Pancreas (tissue), 10 donors: ENCODE data around the gene RERE. TPM values are rescaled to one million over a fixed set of nuclear protein-coding genes. Genes with fewer than 3 reads are reported as not detected.

Experiments used
- ATAC-seq, 4 donors: fragments of 200-7000 bp; cut with Tn5 transposase; one replicate each; pipeline versions ENCODE4 v1.8.0 to v1.9.1; 2020; ENCODE audit warnings: mild to moderate bottlenecking in 4 of 4, moderate library complexity in 4 of 4
- DNase-seq, 6 donors: peaks; one replicate each; pipeline ENCODE4 v3.0.0-alpha.2; 2020
- FAIRE-seq: peaks from 2 replicates; lab custom pipeline; 2012; peaks lifted over from hg19 to GRCh38; lab: Jason Lieb, UNC
- H3K27ac ChIP-seq, 4 donors: fragments of 200-600 bp; sonication (generic); 1 replicate in 3 of 4; 2 replicates in 1 of 4; pipeline versions ENCODE4 v1.5.0 to v1.8.0; 2020
- H3K27me3 ChIP-seq, 4 donors: fragments of 200-600 bp; one replicate each; pipeline ENCODE4 v1.8.0; 2021
- H3K36me3 ChIP-seq, 3 donors: fragments of 200-600 bp; sonication (generic) in 1 of 3; one replicate each; pipeline versions ENCODE4 v1.5.0 to v1.8.0; 2020 to 2021
- H3K4me1 ChIP-seq, 3 donors: fragments of 200-600 bp; one replicate each; pipeline ENCODE4 v1.8.0; 2021
- H3K4me3 ChIP-seq, 4 donors: fragments of 200-600 bp; sonication (generic) in 2 of 4; one replicate each; pipeline versions ENCODE4 v1.5.0 to v1.8.0; 2020 to 2021
- H3K9me3 ChIP-seq, 4 donors: fragments of 200-600 bp; one replicate each; pipeline ENCODE4 v1.8.0; 2021
- WGBS, 2 donors: extraction: QIAGEN DNeasy Blood & Tissue Kit; methylation state at CpG; one replicate each; pipeline ENCODE4 v1.1.7; 2013; 5-methylcytosine and 5-hydroxymethylcytosine counted together
- intact Hi-C, 3 donors: fragments of 100-400 bp; cut with DNase I; formaldehyde crosslinking; loops; one replicate each; pipeline versions ENCODE4 v1.11.1 to v1.14.2; 2022
- polyA plus RNA-seq, 2 donors: library from polyadenylated mRNA; stranded (reverse); fragments of 200-250 nt; gene quantifications; one replicate each; pipeline ENCODE4 v1.2.3, GENCODE V29; 2013
- total RNA-seq, 6 donors: library from RNA; stranded (reverse); fragmentation: NEBNext Ultra II Directional in 4 of 6; extraction: Animal tissue kit (Norgen Biotek cat#: 25700) in 4 of 6; gene quantifications; one replicate each; pipeline versions ENCODE4 v1.2.1 to v1.2.4, GENCODE V29; 2021 to 2023
- TF ChIP-seq, protein P1 (sequence below), 4 donors: fragments of 200-600 bp; sonication (generic) in 3 of 4; IDR thresholded peaks; one replicate each; pipeline versions ENCODE4 v1.5.0 to v1.8.0; 2021; ENCODE audit warnings: antibody characterized with exemption in 4 of 4
- donor health status: healthy with polysubstance abuse.
- donor health status: DM: no; HTN: no; CAD: no; lungs with moderate emphysema.
- donor health status: DM: no; HTN: no; CAD: no.
- donor health status: control.
- donor health status: control.
- donor health status: Bipolar disorder and iron deficiency.
- donor health status: DM: yes; HTN: yes; CAD: no.
- donor health status: DM: no; HTN: no; CAD: no.
- donor health status: DM: no; HTN: no; CAD: no.
- donor health status: DM: yes; HTN: yes; CAD: no.

The RERE gene
- total and polyA plus RNA-seq, 8 donors = 27.0 to 76.7 (median 50.7) TPM

DNA sequence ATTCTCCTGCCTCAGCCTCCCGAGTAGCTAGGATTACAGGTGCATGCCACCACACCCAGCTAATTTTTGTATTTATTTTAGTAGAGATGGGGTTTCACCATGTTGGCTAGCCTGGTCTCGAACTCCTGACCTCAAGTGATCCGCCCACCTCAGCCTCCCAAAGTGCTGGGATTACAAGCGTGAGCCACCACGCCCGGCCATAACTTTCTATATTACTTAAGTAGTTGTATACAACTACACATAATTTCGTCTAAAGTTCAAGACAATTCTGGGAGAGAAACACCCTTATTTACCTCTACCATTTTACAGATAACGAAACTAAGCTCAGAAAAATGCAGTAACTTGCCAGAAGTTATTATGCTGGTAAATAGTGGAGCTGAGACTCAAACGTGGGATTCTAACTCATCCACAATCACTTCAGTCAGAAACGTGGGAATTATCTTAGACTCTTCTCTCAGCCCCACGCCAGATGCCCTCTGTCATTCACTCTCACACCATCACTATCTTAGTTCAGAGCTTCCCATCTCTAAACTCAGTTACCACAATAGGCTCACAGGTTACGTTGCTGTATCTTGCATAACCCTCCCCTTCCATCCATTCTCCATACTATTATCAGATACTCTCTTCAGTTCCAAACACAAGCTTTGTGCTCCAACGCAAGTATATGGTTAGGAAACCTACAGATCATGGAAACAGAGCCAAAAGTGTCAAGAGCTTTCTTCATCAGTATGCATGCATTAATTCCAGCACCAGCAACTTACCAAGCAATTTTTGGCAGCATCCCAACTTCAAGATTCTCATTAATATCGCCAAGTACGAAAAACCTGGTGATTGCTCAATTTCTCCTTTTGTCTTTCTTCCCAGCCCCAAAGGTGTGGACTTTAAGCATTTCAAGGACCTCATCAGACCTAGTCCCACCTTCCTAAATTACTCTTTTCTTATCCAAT is 69.3 kb downstream of the RERE start:
- intact Hi-C loops = no loop called here
- TF ChIP-seq, protein P1, sequence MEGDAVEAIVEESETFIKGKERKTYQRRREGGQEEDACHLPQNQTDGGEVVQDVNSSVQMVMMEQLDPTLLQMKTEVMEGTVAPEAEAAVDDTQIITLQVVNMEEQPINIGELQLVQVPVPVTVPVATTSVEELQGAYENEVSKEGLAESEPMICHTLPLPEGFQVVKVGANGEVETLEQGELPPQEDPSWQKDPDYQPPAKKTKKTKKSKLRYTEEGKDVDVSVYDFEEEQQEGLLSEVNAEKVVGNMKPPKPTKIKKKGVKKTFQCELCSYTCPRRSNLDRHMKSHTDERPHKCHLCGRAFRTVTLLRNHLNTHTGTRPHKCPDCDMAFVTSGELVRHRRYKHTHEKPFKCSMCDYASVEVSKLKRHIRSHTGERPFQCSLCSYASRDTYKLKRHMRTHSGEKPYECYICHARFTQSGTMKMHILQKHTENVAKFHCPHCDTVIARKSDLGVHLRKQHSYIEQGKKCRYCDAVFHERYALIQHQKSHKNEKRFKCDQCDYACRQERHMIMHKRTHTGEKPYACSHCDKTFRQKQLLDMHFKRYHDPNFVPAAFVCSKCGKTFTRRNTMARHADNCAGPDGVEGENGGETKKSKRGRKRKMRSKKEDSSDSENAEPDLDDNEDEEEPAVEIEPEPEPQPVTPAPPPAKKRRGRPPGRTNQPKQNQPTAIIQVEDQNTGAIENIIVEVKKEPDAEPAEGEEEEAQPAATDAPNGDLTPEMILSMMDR (IDR thresholded peaks at IDR 0.05) = no peak
- Histone ChIP-seq H3K4me1 (peaks cover 0 to 9% (median 3%) of the 10 kb centered on the region in 3 donors), H3K9me3 (no peaks in the 10 kb centered on the region), H3K27ac (no peak overlapping the region), H3K4me3 (no peak overlapping the region), H3K27me3 (no peaks in the 10 kb centered on the region), H3K36me3 (no peaks in the 10 kb centered on the region)
- 79 to 87% methylated on average over 15 of the region's 15 CpGs for WGBS, 2 donors
- FAIRE-seq (no peak), ATAC-seq (no peak), DNase-seq (no peak)

DNA sequence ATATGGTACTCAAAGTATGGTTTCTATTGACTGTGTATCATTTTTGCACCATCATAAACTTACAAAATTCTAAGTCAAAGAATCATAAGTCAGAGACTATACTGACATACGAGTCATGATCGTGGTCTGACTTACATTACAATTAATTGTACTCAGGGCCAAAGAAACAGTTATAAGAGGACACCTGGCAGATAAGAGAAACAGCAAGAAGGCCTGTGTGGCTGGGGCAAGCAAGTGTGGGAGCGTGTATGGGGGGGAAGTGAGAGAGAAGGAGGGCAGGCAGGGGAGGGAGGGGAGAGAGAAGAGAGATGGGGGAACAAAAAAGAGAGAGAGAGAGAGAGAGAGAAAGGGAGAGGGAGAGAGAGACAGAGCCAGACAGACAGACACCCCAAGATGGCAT is 70.9 kb downstream of the RERE start:
- no peak for DNase-seq
- Histone ChIP-seq H3K9me3 (no peaks in the 10 kb centered on the region), H3K36me3 (no peaks in the 10 kb centered on the region), H3K4me3 (no peak overlapping the region), H3K27ac (no peak overlapping the region), H3K4me1 (peaks cover 0 to 17% (median 8%) of the 10 kb centered on the region in 3 donors), H3K27me3 (no peaks in the 10 kb centered on the region)
- FAIRE-seq = no peak
- 79 to 87% methylated on average over 3 of the region's 3 CpGs for WGBS, 2 donors
- TF ChIP-seq, protein P1 (IDR thresholded peaks at IDR 0.05) = no peak
- intact Hi-C loops = no loop called here
- ATAC-seq = no peak

DNA sequence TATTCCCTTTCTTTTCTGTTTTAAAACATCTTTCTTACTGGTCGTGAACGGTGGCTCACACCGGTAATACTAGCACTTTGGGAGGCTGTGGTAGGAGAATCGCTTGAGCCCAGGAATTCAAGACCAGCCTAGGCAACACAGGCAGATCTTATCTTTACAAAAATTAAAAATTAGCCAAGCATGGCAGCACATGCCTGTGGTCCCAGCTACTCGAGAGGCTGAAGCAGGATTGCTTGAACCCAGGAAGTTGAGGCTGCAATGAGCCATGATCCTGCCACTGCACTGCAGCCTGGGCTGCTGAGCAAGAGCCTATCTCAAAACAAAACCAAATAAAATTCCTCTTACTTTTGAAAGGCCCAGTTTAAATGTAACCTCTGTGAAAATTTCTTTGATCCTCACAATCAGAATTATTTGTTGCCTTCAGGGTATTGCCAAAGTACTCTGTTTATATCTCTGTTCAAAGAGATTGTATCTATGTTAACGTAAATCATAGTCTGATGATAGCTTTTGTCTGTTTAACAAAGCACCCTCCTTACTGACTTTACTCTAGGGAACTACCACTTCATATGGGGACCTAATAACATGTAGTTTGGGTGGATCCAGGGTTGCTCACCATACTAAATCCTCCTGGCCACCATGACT is 71.6 kb downstream of the RERE start:
- TF ChIP-seq, protein P1 (IDR thresholded peaks at IDR 0.05) = no peak
- FAIRE-seq = no peak
- DNase-seq = no peak
- no peak overlapping the region for H3K4me3 ChIP-seq
- H3K27ac ChIP-seq = no peak overlapping the region
- no peaks in the 10 kb centered on the region for H3K36me3 ChIP-seq
- ATAC-seq = peak in 2 of 4 donors; percentile 40 to 45
- H3K9me3 ChIP-seq = no peaks in the 10 kb centered on the region
- no peaks in the 10 kb centered on the region for H3K27me3 ChIP-seq
- intact Hi-C loops = no loop called here
- WGBS, 2 donors = 53% methylated on average over 6 of the region's 6 CpGs
- peaks cover 0 to 17% (median 8%) of the 10 kb centered on the region in 3 donors for H3K4me1 ChIP-seq

DNA sequence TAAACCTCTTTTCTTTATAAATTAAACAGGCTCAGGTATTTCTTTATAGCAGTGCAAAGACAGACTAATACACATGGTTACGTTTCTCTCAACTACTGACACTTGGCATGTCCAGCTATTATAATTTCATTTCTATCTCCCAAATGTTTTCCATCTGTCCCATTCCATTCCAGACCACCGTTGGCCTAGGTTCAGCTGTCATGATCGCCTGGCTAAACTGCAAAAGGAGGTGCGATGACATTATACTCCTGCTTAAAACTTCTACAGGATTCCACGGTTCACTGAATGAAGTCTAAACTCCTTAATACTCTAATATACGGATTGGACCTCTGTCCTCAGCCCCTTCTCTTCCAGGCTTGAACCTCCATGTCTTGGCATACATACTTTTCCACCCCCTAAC is 72.1 kb downstream of the RERE start:
- ATAC-seq (no peak), DNase-seq (no peak), FAIRE-seq (no peak)
- Histone ChIP-seq H3K36me3 (no peaks in the 10 kb centered on the region), H3K27me3 (no peaks in the 10 kb centered on the region), H3K4me1 (peaks cover 0 to 17% (median 8%) of the 10 kb centered on the region in 3 donors), H3K4me3 (no peak overlapping the region), H3K9me3 (no peaks in the 10 kb centered on the region), H3K27ac (no peak overlapping the region)
- intact Hi-C loops = no loop called here
- TF ChIP-seq, protein P1 (IDR thresholded peaks at IDR 0.05) = no peak
- 96 to 97% methylated on average over 6 of the region's 6 CpGs for WGBS, 2 donors
